MCF 10A (cell line): ENCODE measurements around the gene FHL2. TPM values are rescaled to one million over a fixed set of nuclear protein-coding genes. Genes with fewer than 3 reads are reported as not detected.

Experiments used
- BruUV-seq: library from RNA; stranded (reverse); fragments of 400-500 nt; replicated peaks from 2 replicates; lab custom pipeline; 2021; lab: Mats Ljungman, UMichigan
- CTCF ChIA-PET: fragments of 300-600 bp; sonication (Branson Sonifier 250); formaldehyde crosslinking; extraction: SDS; loops from one replicate; lab custom pipeline; 2021; ENCODE audit warnings: antibody characterized with exemption, inconsistent platforms; lab: Yijun Ruan, JAX
- POLR2A ChIA-PET: fragments of 300-600, 350-650 bp; sonication (Branson Sonifier 250); formaldehyde crosslinking; extraction: SDS; loops from one replicate; lab custom pipeline; 2020; ENCODE audit warnings: antibody characterized with exemption, inconsistent platforms; lab: Yijun Ruan, JAX
- DNase-seq: peaks from one replicate; pipeline ENCODE4 v3.0.0-alpha.2; 2018; ENCODE audit not compliant: unreplicated experiment
- H3K27ac Mint-ChIP-seq: one replicate; pipeline ENCODE4 v1.8.0; 2022; ENCODE audit warnings: mild to moderate bottlenecking, low read depth, mixed read lengths; ENCODE audit not compliant: unreplicated experiment
- H3K27me3 Mint-ChIP-seq: one replicate; pipeline ENCODE4 v1.8.0; 2022; ENCODE audit warnings: mixed read lengths; ENCODE audit not compliant: insufficient read depth, unreplicated experiment
- H3K36me3 Mint-ChIP-seq: one replicate; pipeline ENCODE4 v1.8.0; 2022; ENCODE audit warnings: mild to moderate bottlenecking, moderate library complexity, mixed read lengths; ENCODE audit not compliant: insufficient read depth, unreplicated experiment
- H3K4me1 Mint-ChIP-seq: one replicate; pipeline ENCODE4 v1.8.0; 2022; ENCODE audit warnings: mixed read lengths; ENCODE audit not compliant: insufficient read depth, unreplicated experiment
- H3K4me3 Mint-ChIP-seq: one replicate; pipeline ENCODE4 v1.8.0; 2022; ENCODE audit warnings: mild to moderate bottlenecking, moderate library complexity, mixed read lengths; ENCODE audit not compliant: unreplicated experiment
- H3K9me3 Mint-ChIP-seq: one replicate; pipeline ENCODE4 v1.8.0; 2022; ENCODE audit warnings: mixed read lengths; ENCODE audit not compliant: unreplicated experiment
- intact Hi-C: fragments of 100-400 bp; cut with micrococcal nuclease; formaldehyde crosslinking; loops from 2 replicates; pipeline ENCODE4 v1.14.1; 2022
- total RNA-seq: library from RNA; stranded (reverse); gene quantifications from 2 replicates; pipeline ENCODE4 v1.2.3, GENCODE V29; 2022
- TF ChIP-seq, protein P1 (sequence below): fragments of 200-600 bp; IDR thresholded peaks from one replicate; pipeline ENCODE4 v1.8.0; 2022; ENCODE audit warnings: antibody characterized with exemption, mild to moderate bottlenecking; ENCODE audit not compliant: unreplicated experiment

Gene FHL2
- total RNA-seq, 1 experiment from 2014 or later = 93.2 TPM

DNA sequence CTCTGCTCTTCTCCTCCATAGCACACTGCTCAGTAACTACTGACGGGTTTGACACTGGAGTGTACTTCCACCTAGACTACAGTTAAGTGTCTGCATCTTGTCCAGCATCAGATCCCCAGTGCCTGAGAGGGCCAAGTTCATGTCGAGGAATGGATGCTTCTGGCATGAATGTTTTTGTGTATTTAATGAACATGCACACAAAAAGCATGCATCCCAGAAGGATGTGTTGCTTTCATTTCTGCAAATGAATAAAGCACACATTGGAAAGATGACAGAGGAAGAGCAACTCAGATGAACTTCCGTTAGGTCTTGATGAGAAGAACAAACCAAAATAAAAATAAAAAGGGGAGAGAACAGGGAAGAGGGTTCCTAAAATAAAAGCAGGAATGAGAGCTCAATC is 33.6 kb downstream of the FHL2 start:
- Mint-ChIP-seq H3K36me3 (peaks cover 97% of the 10 kb centered on the region), H3K27me3 (no peaks in the 10 kb centered on the region), H3K9me3 (no peaks in the 10 kb centered on the region), H3K4me1 (no peaks in the 10 kb centered on the region), H3K4me3 (no peak overlapping the region), H3K27ac (no peak overlapping the region)
- TF ChIP-seq, protein P1, sequence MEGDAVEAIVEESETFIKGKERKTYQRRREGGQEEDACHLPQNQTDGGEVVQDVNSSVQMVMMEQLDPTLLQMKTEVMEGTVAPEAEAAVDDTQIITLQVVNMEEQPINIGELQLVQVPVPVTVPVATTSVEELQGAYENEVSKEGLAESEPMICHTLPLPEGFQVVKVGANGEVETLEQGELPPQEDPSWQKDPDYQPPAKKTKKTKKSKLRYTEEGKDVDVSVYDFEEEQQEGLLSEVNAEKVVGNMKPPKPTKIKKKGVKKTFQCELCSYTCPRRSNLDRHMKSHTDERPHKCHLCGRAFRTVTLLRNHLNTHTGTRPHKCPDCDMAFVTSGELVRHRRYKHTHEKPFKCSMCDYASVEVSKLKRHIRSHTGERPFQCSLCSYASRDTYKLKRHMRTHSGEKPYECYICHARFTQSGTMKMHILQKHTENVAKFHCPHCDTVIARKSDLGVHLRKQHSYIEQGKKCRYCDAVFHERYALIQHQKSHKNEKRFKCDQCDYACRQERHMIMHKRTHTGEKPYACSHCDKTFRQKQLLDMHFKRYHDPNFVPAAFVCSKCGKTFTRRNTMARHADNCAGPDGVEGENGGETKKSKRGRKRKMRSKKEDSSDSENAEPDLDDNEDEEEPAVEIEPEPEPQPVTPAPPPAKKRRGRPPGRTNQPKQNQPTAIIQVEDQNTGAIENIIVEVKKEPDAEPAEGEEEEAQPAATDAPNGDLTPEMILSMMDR = no peak
- ChIA-PET CTCF (interaction anchor here (0.7 to 6.5 kb wide), 6 partner anchors 24 to 155 kb away, joined by 3 to 92 read pairs (median 4); no protein-coding TSS in a partner anchor), POLR2A (interaction anchor here (0.7 to 3.3 kb wide), 3 partner anchors 10 to 541 kb away, joined by 3 to 10 read pairs (median 5); no protein-coding TSS in a partner anchor)
- intact Hi-C loops = no loop called here
- no TSS peak for BruUV-seq
- DNase-seq = no peak

DNA sequence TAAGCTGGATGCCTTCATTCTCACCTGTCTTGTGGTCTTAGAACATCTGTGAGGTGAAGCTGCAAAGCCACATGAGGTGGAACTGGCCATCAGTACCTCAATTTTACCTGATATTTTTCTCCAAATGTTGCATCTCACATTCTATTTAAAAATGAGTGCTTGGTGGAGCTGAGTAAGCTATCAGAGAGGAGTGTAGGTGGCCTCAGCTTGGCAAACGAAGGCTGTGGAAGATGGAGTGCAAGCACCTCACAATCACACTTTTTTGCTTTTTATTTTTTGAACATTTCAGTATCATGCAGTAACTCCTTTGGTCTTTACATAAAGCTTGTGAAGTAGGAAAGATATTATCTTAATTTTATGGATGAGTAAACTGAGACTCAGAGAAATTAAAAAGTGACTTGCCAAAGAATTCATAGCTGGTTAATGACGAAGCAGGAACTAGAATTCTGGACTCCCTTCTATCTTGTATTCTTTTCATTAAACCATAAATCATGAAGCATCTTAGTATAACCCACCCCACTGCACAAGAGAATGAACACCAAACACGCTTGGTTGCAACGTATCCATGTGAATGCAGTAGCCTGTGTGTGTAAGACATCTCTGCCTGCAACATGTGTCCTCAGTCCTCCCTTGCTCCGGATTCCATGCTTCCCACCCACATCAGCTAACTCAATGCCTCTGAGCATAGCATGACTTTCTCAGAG is 34.3 kb downstream of the FHL2 start:
- ChIA-PET CTCF (interaction anchor here (0.7 to 6.5 kb wide), 5 partner anchors 19 to 155 kb away, joined by 3 to 92 read pairs (median 3); no protein-coding TSS in a partner anchor), POLR2A (interaction anchor here (0.6 to 3.3 kb wide), 3 partner anchors 9 to 151 kb away, joined by 3 to 10 read pairs (median 5); no protein-coding TSS in a partner anchor)
- no peak for DNase-seq
- Mint-ChIP-seq H3K27me3 (no peaks in the 10 kb centered on the region), H3K9me3 (no peaks in the 10 kb centered on the region), H3K4me1 (no peaks in the 10 kb centered on the region), H3K4me3 (no peak overlapping the region), H3K36me3 (peaks cover 97% of the 10 kb centered on the region), H3K27ac (no peak overlapping the region)
- intact Hi-C loops = no loop called here
- no TSS peak for BruUV-seq
- TF ChIP-seq, protein P1 = no peak

DNA sequence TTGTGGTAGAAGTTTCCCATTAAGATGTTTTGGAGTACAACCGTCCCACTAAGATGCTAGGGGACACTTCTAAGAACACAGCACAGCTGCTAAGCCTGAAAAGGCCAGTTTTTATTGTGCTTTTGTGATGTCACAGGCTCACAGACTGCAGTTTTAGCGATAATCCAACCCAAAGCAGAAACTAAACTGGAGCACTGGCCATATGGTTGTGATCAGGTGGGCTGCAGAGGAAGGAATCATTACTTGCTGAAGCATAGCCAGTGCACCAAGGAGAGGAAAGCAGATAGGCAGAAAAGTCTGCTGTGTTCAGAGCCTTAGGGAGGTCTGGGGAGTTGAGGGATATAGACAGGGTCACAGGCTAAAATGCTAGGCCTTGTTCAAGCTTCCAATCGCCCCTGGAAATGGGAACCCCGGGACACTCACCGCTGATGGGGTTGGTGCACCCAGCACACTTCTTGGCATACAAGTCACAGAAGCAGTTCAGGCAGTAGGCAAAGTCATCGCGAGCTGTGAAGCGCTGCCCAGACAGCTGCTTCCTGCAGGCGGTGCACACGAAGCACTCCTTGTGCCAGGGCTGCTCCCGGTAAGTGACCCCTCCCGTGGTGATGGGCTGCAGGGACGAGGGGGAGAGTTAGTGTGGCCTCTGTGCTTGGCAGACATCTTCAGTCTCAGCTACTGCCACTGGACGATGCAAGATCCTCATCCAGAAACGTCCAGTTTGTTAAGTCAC is 35.8 kb downstream of the FHL2 start:
- H3K27me3 Mint-ChIP-seq = no peaks in the 10 kb centered on the region
- H3K36me3 Mint-ChIP-seq = peaks cover 96% of the 10 kb centered on the region
- no peak for DNase-seq
- no peaks in the 10 kb centered on the region for H3K9me3 Mint-ChIP-seq
- H3K4me3 Mint-ChIP-seq = no peak overlapping the region
- intact Hi-C loops = no loop called here
- TF ChIP-seq, protein P1 = no peak
- no peak overlapping the region for H3K27ac Mint-ChIP-seq
- CTCF ChIA-PET = interaction anchor here (1.3 to 6.5 kb wide), 2 partner anchors 9 to 157 kb away, joined by 3 to 92 read pairs; no protein-coding TSS in a partner anchor
- H3K4me1 Mint-ChIP-seq = no peaks in the 10 kb centered on the region
- POLR2A ChIA-PET = no interaction called here
- BruUV-seq = no TSS peak
